ENCODE measurements around the gene SCTR. TPM values are rescaled to one million over a fixed set of nuclear protein-coding genes. Genes with fewer than 3 reads are reported as not detected.

SCTR gene
- not detected for polyA plus RNA-seq (2012; ENCODE audit: low read depth, missing spikeins)

GRCh38 chr2:119523952-119524694 lies at the start of gene SCTR:
SCTR (minus strand) TSS chr2:119524483; CDS start chr2:119524226, 257 bp downstream.
- DNase-seq (ENCODE audit: insufficient read length, low spot score) (no peak), FAIRE-seq (no peak)
- TF ChIP-seq POU2F2 (IDR thresholded peaks at IDR 0.05; ENCODE audit: low read depth, low read length): no peak
- TF ChIP-seq SPI1 (IDR thresholded peaks at IDR 0.05; ENCODE audit: low read depth, low read length): no peak
- TF ChIP-seq PAX5 (IDR thresholded peaks at IDR 0.05; ENCODE audit: insufficient read depth, low read length, severe bottlenecking): no peak
- TF ChIP-seq TAF1 (IDR thresholded peaks at IDR 0.05; ENCODE audit: low read depth, low read length): no peak

GRCh38 chr2:119567292-119567691 lies 43.0 kb upstream of the SCTR start:
- DNase-seq (ENCODE audit: insufficient read length, low spot score): no peak
- FAIRE-seq: no peak
- TF ChIP-seq POLR2AphosphoS5 (IDR thresholded peaks at IDR 0.05; ENCODE audit: low read depth, low read length) (no peak), POLR2A (IDR thresholded peaks at IDR 0.05; ENCODE audit: low read depth, low read length) (no peak), TAF1 (IDR thresholded peaks at IDR 0.05; ENCODE audit: low read depth, low read length) (no peak), SPI1 (IDR thresholded peaks at IDR 0.05; ENCODE audit: low read depth, low read length) (no peak), POU2F2 (IDR thresholded peaks at IDR 0.05; ENCODE audit: low read depth, low read length) (no peak), PAX5 (IDR thresholded peaks at IDR 0.05; ENCODE audit: insufficient read depth, low read length, severe bottlenecking) (no peak)

- no peak for FAIRE-seq
- no peak for TF ChIP-seq POLR2A (IDR thresholded peaks at IDR 0.05; ENCODE audit: low read depth, low read length)
- TF ChIP-seq POU2F2 (IDR thresholded peaks at IDR 0.05; ENCODE audit: low read depth, low read length): no peak
- TF ChIP-seq SPI1 (IDR thresholded peaks at IDR 0.05; ENCODE audit: low read depth, low read length): no peak
- TF ChIP-seq POLR2AphosphoS5 (IDR thresholded peaks at IDR 0.05; ENCODE audit: low read depth, low read length): no peak
- no peak for TF ChIP-seq PAX5 (IDR thresholded peaks at IDR 0.05; ENCODE audit: insufficient read depth, low read length, severe bottlenecking)
- no peak for TF ChIP-seq TAF1 (IDR thresholded peaks at IDR 0.05; ENCODE audit: low read depth, low read length)
- DNase-seq (ENCODE audit: insufficient read length, low spot score): no peak
Observed at GRCh38 chr2:119565481-119565880, 41.2 kb upstream of the SCTR start.

- TF ChIP-seq TAF1 (IDR thresholded peaks at IDR 0.05; ENCODE audit: low read depth, low read length) (no peak), POLR2AphosphoS5 (IDR thresholded peaks at IDR 0.05; ENCODE audit: low read depth, low read length) (no peak), POLR2A (IDR thresholded peaks at IDR 0.05; ENCODE audit: low read depth, low read length) (no peak), PAX5 (IDR thresholded peaks at IDR 0.05; ENCODE audit: insufficient read depth, low read length, severe bottlenecking) (no peak), SPI1 (IDR thresholded peaks at IDR 0.05; ENCODE audit: low read depth, low read length) (no peak), POU2F2 (IDR thresholded peaks at IDR 0.05; ENCODE audit: low read depth, low read length) (no peak)
- DNase-seq (ENCODE audit: insufficient read length, low spot score): no peak
- no peak for FAIRE-seq
Observed at GRCh38 chr2:119553687-119554344, 29.5 kb upstream of the SCTR start.

GRCh38 chr2:119552902-119553301 lies 28.6 kb upstream of the SCTR start:
- no peak for TF ChIP-seq POLR2AphosphoS5 (IDR thresholded peaks at IDR 0.05; ENCODE audit: low read depth, low read length)
- TF ChIP-seq POLR2A (IDR thresholded peaks at IDR 0.05; ENCODE audit: low read depth, low read length): no peak
- no peak for TF ChIP-seq POU2F2 (IDR thresholded peaks at IDR 0.05; ENCODE audit: low read depth, low read length)
- no peak for TF ChIP-seq TAF1 (IDR thresholded peaks at IDR 0.05; ENCODE audit: low read depth, low read length)
- no peak for TF ChIP-seq SPI1 (IDR thresholded peaks at IDR 0.05; ENCODE audit: low read depth, low read length)
- no peak for FAIRE-seq
- no peak for DNase-seq (ENCODE audit: insufficient read length, low spot score)

- FAIRE-seq: no peak
- no peak for TF ChIP-seq SPI1 (IDR thresholded peaks at IDR 0.05; ENCODE audit: low read depth, low read length)
- no peak for TF ChIP-seq TAF1 (IDR thresholded peaks at IDR 0.05; ENCODE audit: low read depth, low read length)
- TF ChIP-seq PAX5 (IDR thresholded peaks at IDR 0.05; ENCODE audit: insufficient read depth, low read length, severe bottlenecking): no peak
- no peak for TF ChIP-seq POU2F2 (IDR thresholded peaks at IDR 0.05; ENCODE audit: low read depth, low read length)
- no peak for TF ChIP-seq POLR2A (IDR thresholded peaks at IDR 0.05; ENCODE audit: low read depth, low read length)
- no peak for TF ChIP-seq POLR2AphosphoS5 (IDR thresholded peaks at IDR 0.05; ENCODE audit: low read depth, low read length)
Observed at GRCh38 chr2:119550856-119551255, 26.6 kb upstream of the SCTR start.

GRCh38 chr2:119550346-119550745 lies 26.1 kb upstream of the SCTR start:
- TF ChIP-seq SPI1 (IDR thresholded peaks at IDR 0.05; ENCODE audit: low read depth, low read length): no peak
- no peak for TF ChIP-seq POU2F2 (IDR thresholded peaks at IDR 0.05; ENCODE audit: low read depth, low read length)
- TF ChIP-seq POLR2AphosphoS5 (IDR thresholded peaks at IDR 0.05; ENCODE audit: low read depth, low read length): no peak
- no peak for TF ChIP-seq TAF1 (IDR thresholded peaks at IDR 0.05; ENCODE audit: low read depth, low read length)
- TF ChIP-seq PAX5 (IDR thresholded peaks at IDR 0.05; ENCODE audit: insufficient read depth, low read length, severe bottlenecking): no peak
- no peak for TF ChIP-seq POLR2A (IDR thresholded peaks at IDR 0.05; ENCODE audit: low read depth, low read length)
- DNase-seq (ENCODE audit: insufficient read length, low spot score): no peak
- no peak for FAIRE-seq

More at GRCh38 chr2:119550856-119551255, 26.6 kb upstream of the SCTR start:
- DNase-seq (ENCODE audit: insufficient read length, low spot score): no peak

- DNase-seq (ENCODE audit: insufficient read length, low spot score): no peak
- TF ChIP-seq PAX5 (IDR thresholded peaks at IDR 0.05; ENCODE audit: insufficient read depth, low read length, severe bottlenecking) (no peak), TAF1 (IDR thresholded peaks at IDR 0.05; ENCODE audit: low read depth, low read length) (no peak), SPI1 (IDR thresholded peaks at IDR 0.05; ENCODE audit: low read depth, low read length) (no peak), POLR2AphosphoS5 (IDR thresholded peaks at IDR 0.05; ENCODE audit: low read depth, low read length) (no peak), POU2F2 (IDR thresholded peaks at IDR 0.05; ENCODE audit: low read depth, low read length) (no peak), POLR2A (IDR thresholded peaks at IDR 0.05; ENCODE audit: low read depth, low read length) (no peak)
- no peak for FAIRE-seq
Observed at GRCh38 chr2:119549241-119549640, 25.0 kb upstream of the SCTR start.

- TF ChIP-seq TAF1 (IDR thresholded peaks at IDR 0.05; ENCODE audit: low read depth, low read length) (no peak), POLR2A (IDR thresholded peaks at IDR 0.05; ENCODE audit: low read depth, low read length) (no peak), SPI1 (IDR thresholded peaks at IDR 0.05; ENCODE audit: low read depth, low read length) (no peak), POU2F2 (IDR thresholded peaks at IDR 0.05; ENCODE audit: low read depth, low read length) (no peak), PAX5 (IDR thresholded peaks at IDR 0.05; ENCODE audit: insufficient read depth, low read length, severe bottlenecking) (no peak), POLR2AphosphoS5 (IDR thresholded peaks at IDR 0.05; ENCODE audit: low read depth, low read length) (no peak)
- no peak for DNase-seq (ENCODE audit: insufficient read length, low spot score)
- FAIRE-seq: no peak
Observed at GRCh38 chr2:119548516-119549120, 24.3 kb upstream of the SCTR start.
